ENCODE measurements around the gene MYBBP1A.

MYBBP1A gene

GRCh38 chr17:4510618-4510941, 44.6 kb downstream of the MYBBP1A start:
- in situ Hi-C loops (cut with HindIII; ENCODE audit: low pct_unique_long_range_greater_than_20kb, low sequenced_read_pairs): no loop called here
- no peak for DNase-seq (ENCODE audit: low read depth in 1 of 2, low spot score in 1 of 2)
- TF ChIP-seq JUND (IDR thresholded peaks at IDR 0.05; ENCODE audit: low read depth): no peak

- DNase-seq (ENCODE audit: low read depth in 1 of 2, low spot score in 1 of 2): no peak
- in situ Hi-C loops (cut with HindIII; ENCODE audit: low pct_unique_long_range_greater_than_20kb, low sequenced_read_pairs): no loop called here
- TF ChIP-seq JUND (IDR thresholded peaks at IDR 0.05; ENCODE audit: low read depth): no peak
Measured at GRCh38 chr17:4509923-4510617, 45.1 kb downstream of the MYBBP1A start.

GRCh38 chr17:4509401-4509800, 45.8 kb downstream of the MYBBP1A start:
- in situ Hi-C loops (cut with HindIII; ENCODE audit: low pct_unique_long_range_greater_than_20kb, low sequenced_read_pairs): no loop called here
- no peak for TF ChIP-seq JUND (IDR thresholded peaks at IDR 0.05; ENCODE audit: low read depth)
- DNase-seq (ENCODE audit: low read depth in 1 of 2, low spot score in 1 of 2): no peak

- TF ChIP-seq JUND (IDR thresholded peaks at IDR 0.05; ENCODE audit: low read depth): no peak
- DNase-seq (ENCODE audit: low read depth in 1 of 2, low spot score in 1 of 2): no peak
- in situ Hi-C loops (cut with HindIII; ENCODE audit: low pct_unique_long_range_greater_than_20kb, low sequenced_read_pairs): no loop called here
Measured at GRCh38 chr17:4508207-4508606, 47.0 kb downstream of the MYBBP1A start.

GRCh38 chr17:4507361-4508111, 47.6 kb downstream of the MYBBP1A start:
- DNase-seq (ENCODE audit: low read depth in 1 of 2, low spot score in 1 of 2): no peak
- no peak for TF ChIP-seq JUND (IDR thresholded peaks at IDR 0.05; ENCODE audit: low read depth)
- in situ Hi-C loops (cut with HindIII; ENCODE audit: low pct_unique_long_range_greater_than_20kb, low sequenced_read_pairs): no loop called here

GRCh38 chr17:4506892-4507291, 48.3 kb downstream of the MYBBP1A start:
- in situ Hi-C loops (cut with HindIII; ENCODE audit: low pct_unique_long_range_greater_than_20kb, low sequenced_read_pairs): no loop called here
- no peak for TF ChIP-seq JUND (IDR thresholded peaks at IDR 0.05; ENCODE audit: low read depth)
- no peak for DNase-seq (ENCODE audit: low read depth in 1 of 2, low spot score in 1 of 2)

GRCh38 chr17:4506175-4506813, 48.9 kb downstream of the MYBBP1A start:
- DNase-seq (ENCODE audit: low read depth in 1 of 2, low spot score in 1 of 2): no peak
- in situ Hi-C loops (cut with HindIII; ENCODE audit: low pct_unique_long_range_greater_than_20kb, low sequenced_read_pairs): no loop called here
- no peak for TF ChIP-seq JUND (IDR thresholded peaks at IDR 0.05; ENCODE audit: low read depth)

- TF ChIP-seq JUND (IDR thresholded peaks at IDR 0.05; ENCODE audit: low read depth): no peak
- no peak for DNase-seq (ENCODE audit: low read depth in 1 of 2, low spot score in 1 of 2)
- in situ Hi-C loops (cut with HindIII; ENCODE audit: low pct_unique_long_range_greater_than_20kb, low sequenced_read_pairs): no loop called here
Measured at GRCh38 chr17:4505187-4505586, 50.0 kb downstream of the MYBBP1A start.

- TF ChIP-seq JUND (IDR thresholded peaks at IDR 0.05; ENCODE audit: low read depth): no peak
- no peak for DNase-seq (ENCODE audit: low read depth in 1 of 2, low spot score in 1 of 2)
- in situ Hi-C loops (cut with HindIII; ENCODE audit: low pct_unique_long_range_greater_than_20kb, low sequenced_read_pairs): no loop called here
Measured at GRCh38 chr17:4504188-4504587, 51.0 kb downstream of the MYBBP1A start.

- DNase-seq (ENCODE audit: low read depth in 1 of 2, low spot score in 1 of 2): no peak
- in situ Hi-C loops (cut with HindIII; ENCODE audit: low pct_unique_long_range_greater_than_20kb, low sequenced_read_pairs): no loop called here
- TF ChIP-seq JUND (IDR thresholded peaks at IDR 0.05; ENCODE audit: low read depth): no peak
Measured at GRCh38 chr17:4503283-4504025, 51.7 kb downstream of the MYBBP1A start.

GRCh38 chr17:4502466-4503154, 52.6 kb downstream of the MYBBP1A start:
- no peak for TF ChIP-seq JUND (IDR thresholded peaks at IDR 0.05; ENCODE audit: low read depth)
- DNase-seq (ENCODE audit: low read depth in 1 of 2, low spot score in 1 of 2): no peak
- in situ Hi-C loops (cut with HindIII; ENCODE audit: low pct_unique_long_range_greater_than_20kb, low sequenced_read_pairs): no loop called here

- no peak for DNase-seq (ENCODE audit: low read depth in 1 of 2, low spot score in 1 of 2)
- in situ Hi-C loops (cut with HindIII; ENCODE audit: low pct_unique_long_range_greater_than_20kb, low sequenced_read_pairs): no loop called here
- TF ChIP-seq JUND (IDR thresholded peaks at IDR 0.05; ENCODE audit: low read depth): no peak
Measured at GRCh38 chr17:4501295-4501949, 53.8 kb downstream of the MYBBP1A start.
